Naive thymus-derived CD4-positive, alpha-beta T cell (primary cell): Measurements from ENCODE around the gene IL1A. TPM values are rescaled to one million over a fixed set of nuclear protein-coding genes. Genes with fewer than 3 reads are reported as not detected.

Experiments
- ATAC-seq: fragments of 150-1000 bp; cut with Tn5 transposase; 2 replicates; pipeline ENCODE4 v1.10.0; 2021; ENCODE audit warnings: mild to moderate bottlenecking, moderate library complexity
- CTCF ChIA-PET: fragments of 350-600 bp; sonication (Branson Sonifier 250); formaldehyde crosslinking; loops from one replicate; lab custom pipeline; 2021; ENCODE audit warnings: antibody characterized with exemption; lab: Charles Lee
- POLR2A ChIA-PET: fragments of 350-600 bp; sonication (Branson Sonifier 250); formaldehyde crosslinking; loops from one replicate; lab custom pipeline; 2021; ENCODE audit warnings: antibody characterized with exemption, inconsistent platforms; lab: Charles Lee
- DNase-seq, 9 donors: peaks; one replicate each; pipeline versions ENCODE4 v3.0.0 to v3.0.0-alpha.2; 2020 to 2022; ENCODE audit warnings: mixed read lengths in 1 of 9
- H3K27ac ChIP-seq: one replicate; pipeline ENCODE4 v1.7.0; 2013; ENCODE audit warnings: mild to moderate bottlenecking, low read depth, low read length, moderate library complexity
- H3K27me3 ChIP-seq, 2 donors: one replicate each; pipeline ENCODE4 v1.7.0; 2013; ENCODE audit warnings: low read length in 2 of 2, mild to moderate bottlenecking in 2 of 2, moderate library complexity in 2 of 2; ENCODE audit not compliant: control insufficient read depth in 2 of 2, insufficient read depth in 2 of 2
- H3K36me3 ChIP-seq, 3 experiments: 1 replicate in 2 of 3; 2 replicates in 1 of 3; pipeline ENCODE4 v1.7.0; 2013; ENCODE audit warnings: low read length in 3 of 3, mild to moderate bottlenecking in 3 of 3, moderate library complexity in 1 of 3; ENCODE audit not compliant: insufficient read depth in 3 of 3, control insufficient read depth in 2 of 3
- H3K4me1 ChIP-seq, 2 donors: one replicate each; pipeline ENCODE4 v1.7.0; 2013; ENCODE audit warnings: low read length in 2 of 2, mild to moderate bottlenecking in 2 of 2, moderate library complexity in 1 of 2; ENCODE audit not compliant: control insufficient read depth in 2 of 2, insufficient read depth in 2 of 2
- H3K4me3 ChIP-seq: 2 replicates; pipeline ENCODE4 v1.7.0; 2013; ENCODE audit warnings: mild to moderate bottlenecking, low read length
- H3K9me3 ChIP-seq, 3 experiments: 1 replicate in 2 of 3; 2 replicates in 1 of 3; pipeline ENCODE4 v1.7.0; 2013; ENCODE audit warnings: low read length in 3 of 3; ENCODE audit not compliant: control insufficient read depth in 2 of 3
- H3K27ac Mint-ChIP-seq, 9 donors: one replicate each; pipeline ENCODE4 v1.8.0; 2020 to 2022; ENCODE audit warnings: mixed read lengths in 9 of 9, mild to moderate bottlenecking in 8 of 9, moderate library complexity in 5 of 9, inconsistent platforms in 2 of 9
- H3K27me3 Mint-ChIP-seq, 5 donors: one replicate each; pipeline ENCODE4 v1.8.0; 2021 to 2022; ENCODE audit warnings: mixed read lengths in 5 of 5, mild to moderate bottlenecking in 1 of 5
- H3K36me3 Mint-ChIP-seq, 5 donors: one replicate each; pipeline ENCODE4 v1.8.0; 2020 to 2022; ENCODE audit warnings: mixed read lengths in 5 of 5, mild to moderate bottlenecking in 3 of 5, inconsistent platforms in 1 of 5
- H3K4me1 Mint-ChIP-seq, 7 donors: one replicate each; pipeline ENCODE4 v1.8.0; 2020 to 2022; ENCODE audit warnings: mixed read lengths in 7 of 7, mild to moderate bottlenecking in 3 of 7, inconsistent platforms in 1 of 7
- H3K4me3 Mint-ChIP-seq, 10 donors: one replicate each; pipeline ENCODE4 v1.8.0; 2020 to 2022; ENCODE audit warnings: mild to moderate bottlenecking in 10 of 10, mixed read lengths in 10 of 10, moderate library complexity in 6 of 10, inconsistent platforms in 2 of 10
- H3K9me3 Mint-ChIP-seq, 11 donors: one replicate each; pipeline ENCODE4 v1.8.0; 2020 to 2022; ENCODE audit warnings: mixed read lengths in 11 of 11, mild to moderate bottlenecking in 4 of 11, inconsistent platforms in 1 of 11, moderate library complexity in 1 of 11
- intact Hi-C, 2 donors: fragments of 100-400 bp; cut with micrococcal nuclease; formaldehyde crosslinking; loops; one replicate each; pipeline ENCODE4 v1.15.1; 2023
- polyA plus RNA-seq, 2 donors: library from polyadenylated mRNA; unstranded; fragments of 300-500 nt; fragmentation: Illumina TruSeq; gene quantifications; one replicate each; pipeline ENCODE4 v1.2.3, GENCODE V29; 2021
- total RNA-seq, 6 experiments: library from RNA in 5 of 6; stranded (reverse) in 5 of 6; gene quantifications; 1 replicate in 5 of 6; 2 replicates in 1 of 6; pipeline ENCODE4 v1.2.3 and lab custom pipeline; 2021 to 2026

Gene IL1A
- total and polyA plus RNA-seq, 7 experiments from 2014 or later: 0.22 to 4.3 (median 1.0) TPM; not detected in 3

- Histone ChIP-seq H3K9me3 (no peaks in the 10 kb centered on the region), H3K4me3 (no peak overlapping the region), H3K36me3 (no peaks in the 10 kb centered on the region), H3K4me1 (peaks cover 10 to 14% of the 10 kb centered on the region in 2 donors), H3K27ac (no peak overlapping the region), H3K27me3 (no peaks in the 10 kb centered on the region)
- no peak for ATAC-seq
- H3K4me3 Mint-ChIP-seq: no peak overlapping the region
- no peak for DNase-seq
- peaks cover 0 to 42% (median 0%) of the 10 kb centered on the region in 5 donors for H3K36me3 Mint-ChIP-seq
- intact Hi-C loops: loop anchor here (5.0 to 10.0 kb wide), 4 partner anchors 415 to 1638 kb away; partner anchors contain the start of genes BCL2L11 (in 1 of the 2), PSD4 (in 1 of the 2) and ZC3H8 (in 1 of the 2)
- no peaks in the 10 kb centered on the region for H3K27me3 Mint-ChIP-seq
- H3K9me3 Mint-ChIP-seq: no peaks in the 10 kb centered on the region
- H3K4me1 Mint-ChIP-seq: peaks cover 8 to 62% (median 16%) of the 10 kb centered on the region in 7 donors
- ChIA-PET CTCF (no interaction called here), POLR2A (interaction anchor here (1.0 kb wide), 1 partner anchor 11 kb away, joined by 4 read pairs; no protein-coding TSS in a partner anchor)
- H3K27ac Mint-ChIP-seq: no peak overlapping the region
These were observed 24.1 kb downstream of the IL1A start for GRCh38 chr2:112760149-112760548.

GRCh38 chr2:112758711-112759110 is 25.6 kb downstream of the IL1A start:
- intact Hi-C loops: no loop called here
- no peak for ATAC-seq
- Mint-ChIP-seq H3K36me3 (peaks cover 0 to 54% (median 0%) of the 10 kb centered on the region in 5 donors), H3K4me1 (peaks cover 4 to 67% (median 6%) of the 10 kb centered on the region in 7 donors), H3K27ac (no peak overlapping the region), H3K9me3 (peaks cover 0 to 1% (median 0%) of the 10 kb centered on the region in 11 donors), H3K27me3 (no peaks in the 10 kb centered on the region), H3K4me3 (no peak overlapping the region)
- Histone ChIP-seq H3K36me3 (no peaks in the 10 kb centered on the region), H3K27me3 (no peaks in the 10 kb centered on the region), H3K27ac (no peak overlapping the region), H3K4me3 (no peak overlapping the region), H3K4me1 (peaks cover 2 to 6% of the 10 kb centered on the region in 2 donors), H3K9me3 (no peaks in the 10 kb centered on the region)
- CTCF ChIA-PET: no interaction called here
- POLR2A ChIA-PET: no interaction called here
- no peak for DNase-seq

- Mint-ChIP-seq H3K27me3 (no peaks in the 10 kb centered on the region), H3K4me3 (no peak overlapping the region), H3K36me3 (peaks cover 0 to 56% (median 0%) of the 10 kb centered on the region in 5 donors), H3K27ac (no peak overlapping the region), H3K9me3 (peaks cover 0 to 1% (median 0%) of the 10 kb centered on the region in 11 donors), H3K4me1 (peaks cover 0 to 60% (median 0%) of the 10 kb centered on the region in 7 donors)
- ChIA-PET POLR2A (no interaction called here), CTCF (no interaction called here)
- Histone ChIP-seq H3K4me1 (peaks cover 0 to 4% of the 10 kb centered on the region in 2 donors), H3K27me3 (no peaks in the 10 kb centered on the region), H3K9me3 (no peaks in the 10 kb centered on the region), H3K36me3 (no peaks in the 10 kb centered on the region), H3K4me3 (no peak overlapping the region), H3K27ac (no peak overlapping the region)
- DNase-seq (no peak), ATAC-seq (no peak)
- intact Hi-C loops: no loop called here
These were observed 27.0 kb downstream of the IL1A start for GRCh38 chr2:112757265-112757664.

- no peak for ATAC-seq
- peaks cover 0 to 1% (median 0%) of the 10 kb centered on the region in 11 donors for H3K9me3 Mint-ChIP-seq
- H3K4me1 ChIP-seq: peaks cover 0 to 4% of the 10 kb centered on the region in 2 donors
- no peaks in the 10 kb centered on the region for H3K27me3 ChIP-seq
- peaks cover 0 to 55% (median 0%) of the 10 kb centered on the region in 5 donors for H3K36me3 Mint-ChIP-seq
- H3K4me3 ChIP-seq: no peak overlapping the region
- no peaks in the 10 kb centered on the region for H3K9me3 ChIP-seq
- ChIA-PET CTCF (interaction anchor here (2.4 kb wide), 1 partner anchor 129 kb away, joined by 9 read pairs; no protein-coding TSS in a partner anchor), POLR2A (no interaction called here)
- no peak for DNase-seq
- H3K4me3 Mint-ChIP-seq: no peak overlapping the region
- no peak overlapping the region for H3K27ac Mint-ChIP-seq
- H3K36me3 ChIP-seq: no peaks in the 10 kb centered on the region
- intact Hi-C loops: no loop called here
- no peak overlapping the region for H3K27ac ChIP-seq
- peaks cover 0 to 58% (median 0%) of the 10 kb centered on the region in 7 donors for H3K4me1 Mint-ChIP-seq
- no peaks in the 10 kb centered on the region for H3K27me3 Mint-ChIP-seq
These were observed 28.1 kb downstream of the IL1A start for GRCh38 chr2:112756207-112756606.

GRCh38 chr2:112755444-112755843 is 28.8 kb downstream of the IL1A start:
- CTCF ChIA-PET: interaction anchor here (2.4 kb wide), 1 partner anchor 130 kb away, joined by 9 read pairs; no protein-coding TSS in a partner anchor
- no peaks in the 10 kb centered on the region for H3K27me3 ChIP-seq
- Mint-ChIP-seq H3K27me3 (no peaks in the 10 kb centered on the region), H3K4me1 (peaks cover 0 to 60% (median 2%) of the 10 kb centered on the region in 7 donors), H3K9me3 (peaks cover 0 to 1% (median 0%) of the 10 kb centered on the region in 11 donors), H3K27ac (peak overlapping the region in 1 of 9 donors; percentile 16), H3K4me3 (no peak overlapping the region), H3K36me3 (peaks cover 0 to 54% (median 0%) of the 10 kb centered on the region in 5 donors)
- intact Hi-C loops: no loop called here
- POLR2A ChIA-PET: no interaction called here
- ATAC-seq (no peak), DNase-seq (no peak)
- H3K27ac ChIP-seq: no peak overlapping the region
- no peaks in the 10 kb centered on the region for H3K9me3 ChIP-seq
- peaks cover 0 to 4% of the 10 kb centered on the region in 2 donors for H3K4me1 ChIP-seq
- no peaks in the 10 kb centered on the region for H3K36me3 ChIP-seq
- H3K4me3 ChIP-seq: no peak overlapping the region

- intact Hi-C loops: no loop called here
- Mint-ChIP-seq H3K27me3 (no peaks in the 10 kb centered on the region), H3K36me3 (peaks cover 0 to 57% (median 0%) of the 10 kb centered on the region in 5 donors), H3K4me1 (peaks cover 6 to 69% (median 9%) of the 10 kb centered on the region in 7 donors), H3K9me3 (peaks cover 0 to 1% (median 0%) of the 10 kb centered on the region in 11 donors), H3K4me3 (no peak overlapping the region), H3K27ac (peak overlapping the region in 1 of 9 donors; percentile 27)
- ChIA-PET CTCF (interaction anchor here (2.4 kb wide), 1 partner anchor 130 kb away, joined by 9 read pairs; no protein-coding TSS in a partner anchor), POLR2A (no interaction called here)
- H3K27ac ChIP-seq: no peak overlapping the region
- H3K36me3 ChIP-seq: no peaks in the 10 kb centered on the region
- H3K27me3 ChIP-seq: no peaks in the 10 kb centered on the region
- no peak overlapping the region for H3K4me3 ChIP-seq
- peaks cover 4% of the 10 kb centered on the region in 2 donors for H3K4me1 ChIP-seq
- DNase-seq: no peak
- ATAC-seq: peak; percentile 39
- H3K9me3 ChIP-seq: no peaks in the 10 kb centered on the region
These were observed 29.7 kb downstream of the IL1A start for GRCh38 chr2:112754564-112754963.
